Measurements from ENCODE around the gene BCAS1.

DNA sequence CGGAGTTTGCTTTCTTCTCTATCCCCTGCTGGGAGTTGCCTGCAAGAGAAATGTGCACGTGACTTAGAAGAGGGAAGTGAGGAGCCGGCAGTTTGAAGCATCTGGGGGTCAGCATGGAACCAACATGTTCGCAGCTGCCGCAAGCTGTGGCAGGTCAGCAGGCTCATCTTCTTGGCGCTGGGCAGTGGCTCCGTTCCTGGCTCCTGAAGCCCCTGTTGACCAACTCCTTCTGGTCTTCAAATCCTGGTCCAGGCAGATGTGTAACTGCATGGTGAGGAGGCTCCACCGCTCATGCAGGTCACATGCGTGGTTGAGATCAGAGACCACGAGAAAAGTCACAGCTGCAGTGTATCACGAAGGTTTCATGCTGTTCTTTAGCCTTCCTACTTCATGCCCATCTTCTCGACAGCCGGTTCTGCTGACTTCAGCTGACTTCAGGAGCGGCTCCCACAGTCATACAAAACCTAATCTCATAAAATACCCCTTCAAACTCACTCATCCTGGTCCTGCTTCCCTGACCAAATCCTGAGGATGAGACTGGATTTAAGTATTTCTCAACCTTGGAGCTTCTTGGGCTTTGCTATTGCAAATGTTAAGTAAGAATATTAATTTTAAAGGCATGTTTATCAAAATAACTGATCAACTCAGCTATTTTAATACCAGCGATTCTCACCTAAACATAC is 44.9 kb upstream of the BCAS1 start:
- TF ChIP-seq CTCF (IDR thresholded peaks at IDR 0.05) (no peak), POLR2A (IDR thresholded peaks at IDR 0.05) (no peak)
